Measurements from ENCODE around the gene PTPN11. TPM values are rescaled to one million over a fixed set of nuclear protein-coding genes. Genes with fewer than 3 reads are reported as not detected.
"Not testable (repeated sequence)": the region's sequence is repeated elsewhere in the genome, so short reads cannot be mapped to it uniquely, and the experiment has no call there.

Gene PTPN11
- total RNA-seq, 1 experiment from 2014 or later, result 121 TPM

DNA sequence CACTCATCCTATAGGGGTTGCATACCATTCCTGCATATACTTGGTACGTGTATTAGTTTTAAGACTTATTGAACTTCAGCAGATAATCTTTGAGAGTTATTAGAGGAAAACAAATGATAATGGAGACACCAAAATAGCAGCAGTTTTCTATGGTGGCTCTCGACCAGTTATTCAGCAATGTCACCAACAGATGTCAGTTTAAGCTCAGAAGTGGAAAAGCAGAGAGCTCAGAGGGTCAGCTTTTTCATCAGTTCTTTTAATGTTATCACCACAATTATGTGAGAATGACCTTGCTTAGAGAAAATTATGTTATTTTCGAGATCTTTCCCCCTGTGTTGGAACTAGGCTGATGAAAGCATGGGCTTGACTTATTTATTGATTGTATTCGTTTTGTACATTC is 32.0 kb downstream of the PTPN11 start:
- BruUV-seq (replicated peaks), result no TSS peak
- ChIA-PET POLR2A (ENCODE audit: unreplicated experiment) (no interaction called here), CTCF (no interaction called here)
- no peaks in the 10 kb centered on the region for H4K20me1 ChIP-seq (ENCODE audit: low read length)
- no peak for ATAC-seq
- no peak overlapping the region for H3K9ac ChIP-seq (ENCODE audit: low read length)
- no peaks in the 10 kb centered on the region for H3K27me3 ChIP-seq (ENCODE audit: low read length)
- intact Hi-C loops (cut with micrococcal nuclease), result no loop called here
- H3K4me3 ChIP-seq (ENCODE audit: low read length), result no peak overlapping the region
- no peaks in the 10 kb centered on the region for H3K9me2 ChIP-seq (replicated peaks; ENCODE audit: low read length)
- no peaks in the 10 kb centered on the region for H3K79me2 ChIP-seq (ENCODE audit: low read length)
- no peak overlapping the region for H3K27ac ChIP-seq (ENCODE audit: low read length)
- H3K4me1 ChIP-seq (ENCODE audit: insufficient read depth, low read length), result no peaks in the 10 kb centered on the region
- TF ChIP-seq, protein P1, sequence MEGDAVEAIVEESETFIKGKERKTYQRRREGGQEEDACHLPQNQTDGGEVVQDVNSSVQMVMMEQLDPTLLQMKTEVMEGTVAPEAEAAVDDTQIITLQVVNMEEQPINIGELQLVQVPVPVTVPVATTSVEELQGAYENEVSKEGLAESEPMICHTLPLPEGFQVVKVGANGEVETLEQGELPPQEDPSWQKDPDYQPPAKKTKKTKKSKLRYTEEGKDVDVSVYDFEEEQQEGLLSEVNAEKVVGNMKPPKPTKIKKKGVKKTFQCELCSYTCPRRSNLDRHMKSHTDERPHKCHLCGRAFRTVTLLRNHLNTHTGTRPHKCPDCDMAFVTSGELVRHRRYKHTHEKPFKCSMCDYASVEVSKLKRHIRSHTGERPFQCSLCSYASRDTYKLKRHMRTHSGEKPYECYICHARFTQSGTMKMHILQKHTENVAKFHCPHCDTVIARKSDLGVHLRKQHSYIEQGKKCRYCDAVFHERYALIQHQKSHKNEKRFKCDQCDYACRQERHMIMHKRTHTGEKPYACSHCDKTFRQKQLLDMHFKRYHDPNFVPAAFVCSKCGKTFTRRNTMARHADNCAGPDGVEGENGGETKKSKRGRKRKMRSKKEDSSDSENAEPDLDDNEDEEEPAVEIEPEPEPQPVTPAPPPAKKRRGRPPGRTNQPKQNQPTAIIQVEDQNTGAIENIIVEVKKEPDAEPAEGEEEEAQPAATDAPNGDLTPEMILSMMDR (conservative IDR thresholded peaks at IDR 0.05; ENCODE audit: low read depth, low read length), result no peak
- TF ChIP-seq EZH2phosphoT487 (IDR thresholded peaks at IDR 0.05; ENCODE audit: borderline replicate concordance, low read length) (no peak), EZH2 (IDR thresholded peaks at IDR 0.05; ENCODE audit: low read length, unreplicated experiment) (no peak)
- no peaks in the 10 kb centered on the region for H3K9me3 ChIP-seq (ENCODE audit: low read length)
- no peak overlapping the region for H2AFZ ChIP-seq (ENCODE audit: low read length)
- H3K36me3 ChIP-seq (ENCODE audit: low read depth, low read length), result peaks cover 46% of the 10 kb centered on the region
- no peaks in the 10 kb centered on the region for H3F3A ChIP-seq (ENCODE audit: low read length, unreplicated experiment)
- no peak overlapping the region for H3K4me2 ChIP-seq (ENCODE audit: low read length)
- DNase-seq, result no peak

DNA sequence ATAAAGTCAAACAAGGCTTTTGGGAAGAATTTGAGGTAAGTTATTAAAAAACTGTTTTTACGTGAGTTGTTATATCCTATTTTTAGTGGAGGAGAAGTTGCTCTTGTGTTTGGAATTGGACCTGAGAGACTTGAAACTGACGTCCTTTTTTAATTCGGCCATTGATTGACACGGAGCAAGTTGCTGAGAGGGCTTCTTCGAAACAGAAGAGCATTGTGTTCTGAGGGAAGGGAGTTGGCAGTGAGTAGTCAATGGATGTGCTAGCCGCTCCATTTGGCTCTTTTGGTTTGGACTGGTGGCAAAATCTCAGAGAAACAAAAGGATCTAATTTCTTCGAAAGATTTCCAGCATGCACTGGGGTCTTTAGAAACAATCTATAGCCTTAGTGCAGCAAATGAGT is 37.3 kb downstream of the PTPN11 start:
- intact Hi-C loops (cut with micrococcal nuclease), result no loop called here
- ATAC-seq, result no peak
- CTCF ChIA-PET, result no interaction called here
- no peak for DNase-seq
- Histone ChIP-seq H3K27ac (ENCODE audit: low read length) (no peak overlapping the region), H3K79me2 (ENCODE audit: low read length) (no peaks in the 10 kb centered on the region), H3K27me3 (ENCODE audit: low read length) (no peaks in the 10 kb centered on the region), H2AFZ (ENCODE audit: low read length) (no peak overlapping the region), H3K9ac (ENCODE audit: low read length) (no peak overlapping the region), H3K4me3 (ENCODE audit: low read length) (no peak overlapping the region), H4K20me1 (ENCODE audit: low read length) (no peaks in the 10 kb centered on the region), H3K9me2 (replicated peaks; ENCODE audit: low read length) (no peaks in the 10 kb centered on the region), H3K36me3 (ENCODE audit: low read depth, low read length) (peaks cover 42% of the 10 kb centered on the region), H3K9me3 (ENCODE audit: low read length) (no peaks in the 10 kb centered on the region), H3K4me1 (ENCODE audit: insufficient read depth, low read length) (no peaks in the 10 kb centered on the region), H3K4me2 (ENCODE audit: low read length) (no peak overlapping the region), H3F3A (ENCODE audit: low read length, unreplicated experiment) (no peaks in the 10 kb centered on the region)
- POLR2A ChIA-PET (ENCODE audit: unreplicated experiment), result no interaction called here
- BruUV-seq (replicated peaks), result no TSS peak
- TF ChIP-seq EZH2 (IDR thresholded peaks at IDR 0.05; ENCODE audit: low read length, unreplicated experiment) (no peak), EZH2phosphoT487 (IDR thresholded peaks at IDR 0.05; ENCODE audit: borderline replicate concordance, low read length) (no peak)
- TF ChIP-seq, protein P1 (conservative IDR thresholded peaks at IDR 0.05; ENCODE audit: low read depth, low read length), result no peak

DNA sequence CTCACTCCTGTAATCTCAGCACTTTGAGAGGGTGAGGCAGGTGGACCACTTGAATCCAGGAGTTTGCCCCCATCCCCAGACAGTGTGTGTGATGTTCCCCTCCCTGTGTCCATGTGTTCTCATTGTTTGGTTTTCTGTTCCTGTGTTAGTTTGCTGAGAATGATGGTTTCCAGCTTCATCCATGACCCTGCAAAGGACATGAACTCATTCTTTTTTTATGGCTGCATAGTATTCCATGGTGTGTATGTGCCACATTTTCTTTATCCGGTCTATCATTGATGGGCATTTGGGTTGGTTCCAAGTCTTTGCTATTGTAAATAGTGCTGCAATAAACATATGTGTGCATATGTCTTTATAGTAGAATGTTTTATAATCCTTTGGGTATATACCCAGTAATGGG is 38.4 kb downstream of the PTPN11 start:
- H3K27ac ChIP-seq (ENCODE audit: low read length); H3K4me2 ChIP-seq (ENCODE audit: low read length); ATAC-seq; H3K9me2 ChIP-seq (replicated peaks; ENCODE audit: low read length); BruUV-seq (replicated peaks); H3K27me3 ChIP-seq (ENCODE audit: low read length); H3K4me3 ChIP-seq (ENCODE audit: low read length); H3F3A ChIP-seq (ENCODE audit: low read length, unreplicated experiment); H3K4me1 ChIP-seq (ENCODE audit: insufficient read depth, low read length); CTCF ChIA-PET; H2AFZ ChIP-seq (ENCODE audit: low read length); intact Hi-C loops (cut with micrococcal nuclease); H4K20me1 ChIP-seq (ENCODE audit: low read length); POLR2A ChIA-PET (ENCODE audit: unreplicated experiment); H3K79me2 ChIP-seq (ENCODE audit: low read length); DNase-seq; H3K9ac ChIP-seq (ENCODE audit: low read length); H3K9me3 ChIP-seq (ENCODE audit: low read length): not testable (repeated sequence)
- H3K36me3 ChIP-seq (ENCODE audit: low read depth, low read length), result peaks cover 39% of the 10 kb centered on the region

All from PC-3 (cell line).